ENCODE results near the gene DPH3. TPM values are rescaled to one million over a fixed set of nuclear protein-coding genes. Genes with fewer than 3 reads are reported as not detected.

The DPH3 gene
- total and polyA plus RNA-seq, 9 donors, result 7.4 to 28.3 (median 13.5) TPM

GRCh38 chr3:16240229-16241023 is 24.3 kb downstream of the DPH3 start:
- peak overlapping the region in 1 of 2 donors; percentile 67 for H3K27ac ChIP-seq
- TF ChIP-seq POLR2A (IDR thresholded peaks at IDR 0.05) (no peak), EP300 (IDR thresholded peaks at IDR 0.05) (peak; percentile 84)
- peaks cover 15% of the 10 kb centered on the region for H3K4me1 ChIP-seq (ENCODE audit: insufficient read depth)
- no peaks in the 10 kb centered on the region for H3K36me3 ChIP-seq
- peak in 1 of 5 donors; percentile 55 for DNase-seq
- intact Hi-C loops (cut with DNase I), result loop anchor here in 3 of 4 donors (5.0 to 10.0 kb wide), 5 partner anchors 183 to 616 kb away; no protein-coding TSS in a partner anchor
- H3K27me3 ChIP-seq, result no peaks in the 10 kb centered on the region
- H3K4me3 ChIP-seq, result no peak overlapping the region
- 62 to 67% (median 63%) methylated on average over 6 of the region's 6 CpGs for WGBS, 3 donors
- H3K9me3 ChIP-seq, result no peaks in the 10 kb centered on the region

DNA sequence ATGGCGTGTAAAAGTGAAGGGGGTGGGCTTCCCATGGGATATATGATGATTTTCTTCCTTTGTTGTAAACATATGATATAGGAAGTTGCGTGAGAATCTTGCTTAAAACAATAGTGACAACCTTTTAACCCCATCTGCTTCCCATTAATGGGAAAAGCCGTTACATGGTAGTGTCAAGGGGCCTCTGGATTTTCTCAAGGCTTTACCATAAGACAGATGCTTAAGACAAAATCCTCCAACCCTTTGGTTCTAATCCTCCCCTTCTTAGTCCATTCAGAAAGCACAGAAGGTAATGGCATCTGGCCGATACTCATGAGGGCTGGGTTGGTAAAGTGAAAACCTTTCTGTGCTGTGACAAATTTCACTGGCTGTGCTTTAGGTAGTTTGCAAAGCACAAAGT is 25.0 kb downstream of the DPH3 start:
- Histone ChIP-seq H3K4me1 (ENCODE audit: insufficient read depth) (peaks cover 15% of the 10 kb centered on the region), H3K27me3 (no peaks in the 10 kb centered on the region), H3K27ac (peak overlapping the region in 1 of 2 donors; percentile 67), H3K4me3 (no peak overlapping the region), H3K9me3 (no peaks in the 10 kb centered on the region), H3K36me3 (no peaks in the 10 kb centered on the region)
- no peak for TF ChIP-seq EP300 (IDR thresholded peaks at IDR 0.05)
- TF ChIP-seq, protein P1, sequence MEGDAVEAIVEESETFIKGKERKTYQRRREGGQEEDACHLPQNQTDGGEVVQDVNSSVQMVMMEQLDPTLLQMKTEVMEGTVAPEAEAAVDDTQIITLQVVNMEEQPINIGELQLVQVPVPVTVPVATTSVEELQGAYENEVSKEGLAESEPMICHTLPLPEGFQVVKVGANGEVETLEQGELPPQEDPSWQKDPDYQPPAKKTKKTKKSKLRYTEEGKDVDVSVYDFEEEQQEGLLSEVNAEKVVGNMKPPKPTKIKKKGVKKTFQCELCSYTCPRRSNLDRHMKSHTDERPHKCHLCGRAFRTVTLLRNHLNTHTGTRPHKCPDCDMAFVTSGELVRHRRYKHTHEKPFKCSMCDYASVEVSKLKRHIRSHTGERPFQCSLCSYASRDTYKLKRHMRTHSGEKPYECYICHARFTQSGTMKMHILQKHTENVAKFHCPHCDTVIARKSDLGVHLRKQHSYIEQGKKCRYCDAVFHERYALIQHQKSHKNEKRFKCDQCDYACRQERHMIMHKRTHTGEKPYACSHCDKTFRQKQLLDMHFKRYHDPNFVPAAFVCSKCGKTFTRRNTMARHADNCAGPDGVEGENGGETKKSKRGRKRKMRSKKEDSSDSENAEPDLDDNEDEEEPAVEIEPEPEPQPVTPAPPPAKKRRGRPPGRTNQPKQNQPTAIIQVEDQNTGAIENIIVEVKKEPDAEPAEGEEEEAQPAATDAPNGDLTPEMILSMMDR (IDR thresholded peaks at IDR 0.05), result no peak
- TF ChIP-seq POLR2A (IDR thresholded peaks at IDR 0.05), result no peak
- DNase-seq, result no peak
- intact Hi-C loops (cut with DNase I), result loop anchor here in 3 of 4 donors (5.0 to 10.0 kb wide), 6 partner anchors 57 to 615 kb away; no protein-coding TSS in a partner anchor
- WGBS, 3 donors, result 88 to 94% (median 91%) methylated on average over 4 of the region's 4 CpGs

GRCh38 chr3:16239086-16239770 is 25.5 kb downstream of the DPH3 start:
- DNase-seq, result peak in 2 of 5 donors; percentile 31 to 63
- Histone ChIP-seq H3K4me3 (no peak overlapping the region), H3K27me3 (no peaks in the 10 kb centered on the region), H3K9me3 (no peaks in the 10 kb centered on the region), H3K27ac (peak overlapping the region in 1 of 2 donors; percentile 67), H3K36me3 (no peaks in the 10 kb centered on the region), H3K4me1 (ENCODE audit: insufficient read depth) (peaks cover 15% of the 10 kb centered on the region)
- intact Hi-C loops (cut with DNase I), result loop anchor here in 1 of 4 donors (5.0 kb wide), 1 partner anchor 57 kb away; no protein-coding TSS in a partner anchor
- 58 to 62% (median 59%) methylated on average over 3 of the region's 3 CpGs for WGBS, 3 donors
- TF ChIP-seq POLR2A (IDR thresholded peaks at IDR 0.05) (no peak), EP300 (IDR thresholded peaks at IDR 0.05) (no peak)
- TF ChIP-seq, protein P1 (IDR thresholded peaks at IDR 0.05), result no peak

DNA sequence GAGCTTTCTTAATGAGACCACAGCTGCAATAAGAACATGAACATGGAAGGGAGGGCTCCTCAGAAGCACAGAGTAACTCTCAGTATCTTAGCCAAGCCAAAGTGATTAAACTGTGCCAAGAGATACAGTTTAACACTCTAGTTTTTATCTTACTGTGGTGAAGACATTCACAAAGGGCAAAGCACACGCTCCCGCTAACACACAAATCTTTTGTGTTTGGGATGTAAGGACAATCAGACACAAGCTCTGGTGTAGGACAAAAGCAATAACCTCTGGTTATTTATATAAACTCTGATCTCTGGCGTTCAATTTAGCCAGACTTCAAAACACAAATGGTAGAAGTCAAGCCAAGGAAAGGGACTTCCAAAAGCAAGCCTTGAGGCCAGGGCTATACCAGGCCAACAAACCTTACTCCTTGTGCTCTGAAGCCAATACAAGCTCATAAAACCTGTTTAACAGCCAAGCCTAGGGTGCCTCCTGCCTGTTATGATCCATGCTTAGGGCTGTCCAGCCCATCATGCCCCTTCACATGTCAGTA is 27.8 kb downstream of the DPH3 start:
- 7 to 19% (median 8%) methylated on average over 3 of the region's 3 CpGs for WGBS, 3 donors
- intact Hi-C loops (cut with DNase I), result loop anchor here in 1 of 4 donors (5.0 kb wide), 1 partner anchor 55 kb away; no protein-coding TSS in a partner anchor

More for the DNA sequence above, 27.8 kb downstream of the DPH3 start:
- Histone ChIP-seq H3K36me3 (no peaks in the 10 kb centered on the region), H3K27ac (peak overlapping the region; percentile 48 to 74), H3K27me3 (no peaks in the 10 kb centered on the region), H3K4me3 (no peak overlapping the region), H3K9me3 (no peaks in the 10 kb centered on the region), H3K4me1 (ENCODE audit: insufficient read depth) (peaks cover 15% of the 10 kb centered on the region)
- TF ChIP-seq EP300 (IDR thresholded peaks at IDR 0.05), result no peak
- TF ChIP-seq, protein P1 (IDR thresholded peaks at IDR 0.05), result no peak
- TF ChIP-seq POLR2A (IDR thresholded peaks at IDR 0.05), result no peak
- peak; percentile 38 to 55 (median 53) for DNase-seq

Data from ovary (tissue), 9 donors.